Measurements from ENCODE around the gene SCUBE2.
"Not testable (repeated sequence)": the region's sequence is repeated elsewhere in the genome, so short reads cannot be mapped to it uniquely, and the experiment has no call there.

SCUBE2 gene

DNA sequence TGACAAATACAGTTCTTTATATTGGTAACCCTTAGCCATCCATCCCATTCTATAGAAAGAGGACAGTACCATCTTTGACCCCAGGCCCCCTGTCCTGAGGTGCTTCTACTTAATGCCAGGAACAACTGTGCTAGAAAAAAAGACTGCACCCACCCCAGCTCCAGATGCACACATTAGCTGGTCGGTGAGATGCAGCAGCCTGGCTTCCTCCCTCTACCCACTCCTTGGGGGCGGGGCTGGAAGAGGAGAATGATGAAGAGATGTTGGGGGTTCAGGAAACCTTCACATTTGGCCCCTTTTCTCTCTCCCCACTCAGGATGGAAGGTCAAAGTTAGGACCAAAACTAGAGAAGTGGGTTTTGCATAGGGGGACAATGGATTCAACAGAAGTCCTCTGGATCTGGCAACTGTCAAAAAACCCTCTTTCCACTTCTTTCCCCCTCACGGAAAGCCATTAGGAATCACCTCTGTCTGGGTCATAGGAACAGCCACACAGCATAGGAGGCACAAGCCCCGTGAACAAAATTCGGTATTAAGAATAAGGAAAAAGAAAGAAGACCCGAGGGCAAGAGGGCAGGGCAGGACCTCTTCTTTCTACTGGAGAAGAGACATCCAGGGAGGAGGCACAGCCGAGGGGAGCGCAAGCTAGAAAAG, 88.4 kb downstream of the SCUBE2 start:
- DNase-seq, result no peak

DNA sequence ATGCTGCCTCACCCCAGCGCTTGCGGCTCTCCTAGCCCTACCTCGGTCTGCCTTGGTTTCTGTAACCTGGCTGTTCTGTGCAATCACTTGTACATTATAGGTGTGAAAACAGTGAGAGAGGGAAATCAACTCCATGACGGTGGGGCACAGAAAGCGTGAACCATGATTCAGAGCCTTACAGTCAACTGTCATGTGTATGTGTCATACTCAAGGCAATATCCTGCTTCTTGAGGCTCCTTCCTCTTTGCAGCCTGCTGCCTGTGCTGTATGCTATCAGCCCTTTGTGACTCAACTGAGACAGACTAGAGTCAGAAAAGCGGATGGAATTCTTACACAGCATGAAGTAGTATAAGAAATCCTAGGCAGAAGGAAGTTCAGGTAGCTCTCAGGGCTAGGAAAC, 89.7 kb downstream of the SCUBE2 start:
- peak; percentile 57 for DNase-seq

GRCh38 chr11:8998017-8998416, 93.4 kb downstream of the SCUBE2 start:
- DNase-seq, result no peak

GRCh38 chr11:8997451-8997850, 93.9 kb downstream of the SCUBE2 start:
- no peak for DNase-seq

GRCh38 chr11:8989453-8989852, 101.9 kb downstream of the SCUBE2 start:
- DNase-seq, result no peak

DNA sequence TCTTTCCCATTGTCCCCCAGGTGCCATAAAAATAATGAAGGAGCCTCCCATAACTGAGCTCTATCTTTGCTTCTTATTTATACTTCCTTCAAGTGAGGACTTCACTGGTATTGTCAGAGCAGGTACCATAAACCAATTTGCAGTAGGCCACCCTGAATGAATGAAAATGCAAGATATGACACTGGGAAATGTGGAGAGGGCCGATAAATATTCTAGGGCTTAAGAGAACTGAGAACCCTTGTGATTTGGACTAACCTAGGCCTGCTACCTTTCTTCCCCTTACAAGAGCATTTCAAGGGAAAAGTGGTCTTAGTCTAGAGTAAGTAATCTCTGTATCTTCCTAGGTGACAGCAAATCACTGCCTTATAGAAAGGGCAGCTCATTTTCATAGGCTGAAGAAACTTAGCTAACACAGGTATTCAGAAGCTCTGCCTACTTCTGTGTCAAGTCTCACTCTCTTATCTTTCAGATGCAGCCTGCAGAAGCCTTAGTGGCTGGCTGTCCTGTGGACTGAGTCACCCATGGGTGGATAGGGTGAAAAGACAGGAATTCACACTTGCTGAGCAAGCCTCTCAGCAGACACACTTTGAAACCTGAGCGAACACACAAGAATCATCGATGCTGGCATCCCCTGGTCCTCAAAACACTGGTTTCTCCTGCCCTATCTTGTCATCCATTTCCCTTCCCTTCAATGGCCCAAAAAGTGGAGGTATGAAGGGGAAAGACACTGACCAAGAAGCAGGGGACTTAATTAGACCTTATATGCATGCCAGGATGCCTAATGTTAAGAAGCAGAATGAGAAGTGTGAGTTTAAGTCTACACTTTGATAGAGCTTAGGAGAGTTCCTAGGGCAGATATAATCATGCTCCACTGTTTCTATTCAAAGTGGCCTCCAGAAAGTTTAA, 102.8 kb downstream of the SCUBE2 start:
- no peak for DNase-seq

GRCh38 chr11:8987446-8987845, 104.0 kb downstream of the SCUBE2 start:
- DNase-seq, result no peak

DNA sequence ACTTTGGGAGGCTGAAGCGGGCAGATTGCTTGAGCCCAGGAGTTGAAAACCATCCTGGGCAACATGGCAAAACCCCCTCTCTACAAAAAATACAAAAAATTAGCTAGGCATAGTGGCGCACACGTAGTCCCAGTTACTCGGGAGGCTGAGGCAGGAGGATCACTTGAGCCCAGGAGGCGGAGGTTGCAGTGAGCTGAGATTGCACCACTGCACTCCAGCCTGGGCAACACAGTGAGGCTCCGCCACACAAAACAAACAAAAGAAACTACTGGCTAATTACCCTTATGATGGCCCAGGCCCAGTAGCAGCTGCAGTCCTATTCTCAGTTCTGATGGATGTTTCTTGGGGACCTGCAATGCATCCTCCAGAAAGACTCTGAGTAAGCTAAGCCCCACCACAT, 104.6 kb downstream of the SCUBE2 start:
- DNase-seq, result not testable (repeated sequence)

- DNase-seq, result no peak
Observed at GRCh38 chr11:8985462-8985861, 105.9 kb downstream of the SCUBE2 start.

DNA sequence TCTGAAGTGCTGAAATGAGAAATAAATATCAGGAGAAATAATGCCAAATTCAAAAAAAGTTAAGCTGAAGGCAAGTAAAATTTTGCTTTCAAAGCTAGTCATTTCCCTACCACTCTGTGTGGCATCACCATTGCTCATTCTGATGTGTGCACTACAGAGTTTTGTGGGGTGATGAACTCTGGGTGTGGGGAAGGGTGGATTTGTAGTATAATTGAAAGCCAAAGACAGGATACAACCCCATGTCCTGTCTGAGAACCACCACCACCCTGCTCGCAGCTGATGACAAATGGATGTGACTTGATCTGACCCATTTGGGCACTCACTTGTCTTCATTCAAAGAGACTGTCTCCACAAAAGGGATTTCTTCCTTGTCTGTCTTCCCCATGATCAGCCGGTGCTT, 107.8 kb downstream of the SCUBE2 start:
- no peak for DNase-seq

DNA sequence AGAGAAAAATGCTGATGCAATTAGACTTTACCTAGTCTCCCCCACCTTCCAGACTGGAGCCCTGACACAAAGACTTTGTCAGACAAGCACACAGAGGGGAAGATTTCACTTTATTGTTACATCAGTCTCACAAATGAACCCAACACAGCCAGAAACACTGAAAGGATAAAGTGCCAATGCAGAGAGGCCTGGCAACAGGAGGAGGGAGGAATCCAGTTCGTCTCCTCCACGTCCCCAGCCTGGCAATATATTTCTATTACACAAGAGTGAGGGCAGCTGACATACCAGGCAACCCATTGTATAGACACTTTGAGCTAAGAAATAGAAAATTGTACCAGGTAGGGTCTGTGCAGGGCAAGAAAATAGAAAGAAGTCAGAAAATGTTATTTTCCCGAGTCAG, 110.9 kb downstream of the SCUBE2 start:
- DNase-seq, result no peak

GRCh38 chr11:8979365-8979764, 112.0 kb downstream of the SCUBE2 start:
- not testable (repeated sequence) for DNase-seq

GRCh38 chr11:8973121-8973520, 118.3 kb downstream of the SCUBE2 start:
- DNase-seq, result no peak

- DNase-seq, result no peak
Observed at GRCh38 chr11:8971924-8972316, 119.5 kb downstream of the SCUBE2 start.

GRCh38 chr11:8971196-8971923, 120.0 kb downstream of the SCUBE2 start:
- DNase-seq, result no peak
